Brain pericyte (primary cell): Measurements from ENCODE around the gene OPRL1.

Experiments
- DNase-seq: peaks from one replicate; pipeline ENCODE4 v3.0.0-alpha.2; 2012; ENCODE audit warnings: low read depth, low spot score

Gene OPRL1

GRCh38 chr20:64042054-64042781 lies 37.7 kb upstream of the OPRL1 start:
- DNase-seq = no peak

GRCh38 chr20:64043768-64044167 lies 36.1 kb upstream of the OPRL1 start:
- DNase-seq = no peak

GRCh38 chr20:64044484-64045247 lies 35.2 kb upstream of the OPRL1 start:
- DNase-seq = no peak

- DNase-seq = no peak
These were observed 34.4 kb upstream of the OPRL1 start for GRCh38 chr20:64045346-64046011.

- DNase-seq = no peak
These were observed 32.9 kb upstream of the OPRL1 start for GRCh38 chr20:64047046-64047389.

GRCh38 chr20:64047968-64048401 lies 31.9 kb upstream of the OPRL1 start:
- DNase-seq = no peak

- DNase-seq = no peak
These were observed 31.4 kb upstream of the OPRL1 start for GRCh38 chr20:64048402-64049044.

GRCh38 chr20:64049060-64049877 lies 30.6 kb upstream of the OPRL1 start, which contains the start of gene SOX18:
Gene SOX18, minus strand, starts transcription at chr20:64049639. Its CDS starts 123 bp downstream, at chr20:64049516.
- DNase-seq = no peak

- DNase-seq = no peak
These were observed 30.0 kb upstream of the OPRL1 start for GRCh38 chr20:64049878-64050260.

GRCh38 chr20:64050261-64051032 lies 29.4 kb upstream of the OPRL1 start:
- no peak for DNase-seq

- no peak for DNase-seq
These were observed 28.8 kb upstream of the OPRL1 start for GRCh38 chr20:64051033-64051452.

- no peak for DNase-seq
These were observed 28.1 kb upstream of the OPRL1 start for GRCh38 chr20:64051561-64052325.

- no peak for DNase-seq
These were observed 27.6 kb upstream of the OPRL1 start for GRCh38 chr20:64052326-64052722.

GRCh38 chr20:64052987-64053840 lies 26.7 kb upstream of the OPRL1 start:
- DNase-seq = no peak

- no peak for DNase-seq
These were observed 25.8 kb upstream of the OPRL1 start for GRCh38 chr20:64053841-64054661.

GRCh38 chr20:64055396-64055892 lies 24.4 kb upstream of the OPRL1 start:
- no peak for DNase-seq

- no peak for DNase-seq
These were observed 23.8 kb upstream of the OPRL1 start for GRCh38 chr20:64055893-64056638.
